ENCODE results near the gene PHF2.
A peak's percentile ranks its signal among the peaks of the same experiment; 100 is the strongest.

The PHF2 gene

GRCh38 chr9:93710370-93710723 lies 134.0 kb downstream of the PHF2 start:
- no peaks in the 10 kb centered on the region for H3K9me3 ChIP-seq (ENCODE audit: control insufficient read depth, insufficient read depth, low read depth, low read length)
- no peaks in the 10 kb centered on the region for H3K36me3 ChIP-seq (ENCODE audit: control insufficient read depth in 2 of 2, insufficient read depth in 1 of 2, low read length in 2 of 2)
- ChIA-PET CTCF (no interaction called here), POLR2A (no interaction called here)
- H3K4me3 ChIP-seq (ENCODE audit: low read depth, low read length) = no peak overlapping the region
- H3K27ac ChIP-seq (ENCODE audit: extremely low read depth, low read depth, low read length) = no peak overlapping the region
- no peaks in the 10 kb centered on the region for H3K4me1 ChIP-seq (ENCODE audit: control insufficient read depth, insufficient read depth, low read length)
- 0 out of 2 replicates have a peak, but pooled peaks have one; percentile 16 for TF ChIP-seq ZSCAN4 (tag by site-specific recombination; IDR thresholded peaks at IDR 0.05)
- no peak for TF ChIP-seq ZNF707 (tag by site-specific recombination; IDR thresholded peaks at IDR 0.05)
- no peak for TF ChIP-seq ZNF184 (tag by site-specific recombination; IDR thresholded peaks at IDR 0.05)
- no peak for TF ChIP-seq ZNF791 (tag by site-specific recombination; IDR thresholded peaks at IDR 0.05)

DNA sequence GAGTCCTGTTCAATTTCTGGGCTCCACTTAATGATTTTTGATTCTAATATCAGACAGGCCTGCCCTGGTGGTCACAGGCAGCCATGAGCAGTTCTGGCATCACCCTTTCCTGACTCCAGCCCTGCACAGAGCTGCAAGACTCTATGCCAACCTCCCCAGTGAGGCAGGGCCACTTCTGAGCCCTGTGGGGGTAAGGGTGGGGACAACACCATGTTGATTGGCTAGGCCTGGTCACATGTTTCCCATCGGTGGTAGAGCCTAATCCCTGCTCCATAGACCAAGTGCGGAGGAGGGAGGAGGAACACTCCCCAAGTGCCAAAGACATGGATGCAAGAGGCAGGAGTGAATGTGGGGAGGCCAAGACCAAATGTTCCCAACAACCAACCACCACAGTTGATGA lies 134.6 kb downstream of the PHF2 start:
- H3K4me3 ChIP-seq (ENCODE audit: low read depth, low read length) = no peak overlapping the region
- CTCF ChIA-PET = interaction anchor here (0.7 kb wide), 1 partner anchor 32 kb away, joined by 4 read pairs; no protein-coding TSS in a partner anchor
- POLR2A ChIA-PET = no interaction called here
- TF ChIP-seq ZNF654 (tag by site-specific recombination; IDR thresholded peaks at IDR 0.05; ENCODE audit: low read depth) (no peak), ZBTB8A (tag by site-specific recombination; IDR thresholded peaks at IDR 0.05) (no peak), GLI2 (tag by site-specific recombination; IDR thresholded peaks at IDR 0.05; ENCODE audit: borderline replicate concordance, low read depth) (no peak)
- H3K36me3 ChIP-seq (ENCODE audit: control insufficient read depth in 2 of 2, insufficient read depth in 1 of 2, low read length in 2 of 2) = no peaks in the 10 kb centered on the region
- H3K9me3 ChIP-seq (ENCODE audit: control insufficient read depth, insufficient read depth, low read depth, low read length) = no peaks in the 10 kb centered on the region
- no peaks in the 10 kb centered on the region for H3K4me1 ChIP-seq (ENCODE audit: control insufficient read depth, insufficient read depth, low read length)
- H3K27ac ChIP-seq (ENCODE audit: extremely low read depth, low read depth, low read length) = no peak overlapping the region

DNA sequence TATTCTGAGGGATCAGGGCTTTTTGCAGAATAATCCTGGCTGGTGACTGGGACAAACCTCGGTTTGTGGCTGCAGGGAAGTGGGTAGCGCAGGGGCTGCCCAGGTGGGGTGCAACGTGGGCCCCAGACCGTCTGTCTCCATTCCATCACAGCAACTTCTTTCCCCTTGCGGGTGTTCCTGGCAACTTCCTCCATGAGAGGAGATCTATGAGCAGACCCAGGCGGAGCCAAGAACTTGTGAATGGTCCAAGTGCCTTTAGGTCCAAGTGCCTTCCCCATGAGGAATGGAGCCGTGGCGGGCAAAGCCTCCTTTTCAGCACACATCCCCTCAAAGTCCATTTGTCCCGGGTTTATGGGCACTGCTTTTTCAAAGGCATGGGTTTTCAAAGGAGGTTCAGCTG lies 136.5 kb downstream of the PHF2 start:
- Histone ChIP-seq H3K4me3 (ENCODE audit: low read depth, low read length) (no peak overlapping the region), H3K9me3 (ENCODE audit: control insufficient read depth, insufficient read depth, low read depth, low read length) (no peaks in the 10 kb centered on the region), H3K36me3 (ENCODE audit: control insufficient read depth in 2 of 2, insufficient read depth in 1 of 2, low read length in 2 of 2) (no peaks in the 10 kb centered on the region), H3K4me1 (ENCODE audit: control insufficient read depth, insufficient read depth, low read length) (no peaks in the 10 kb centered on the region), H3K27ac (ENCODE audit: extremely low read depth, low read depth, low read length) (no peak overlapping the region)
- ChIA-PET POLR2A (no interaction called here), CTCF (interaction anchor here (1.2 kb wide), 1 partner anchor 289 kb away, joined by 6 read pairs; no protein-coding TSS in a partner anchor)
- TF ChIP-seq KLF16 (tag by site-specific recombination; IDR thresholded peaks at IDR 0.05) = no peak
- no peak for TF ChIP-seq ZNF624 (tag by site-specific recombination; IDR thresholded peaks at IDR 0.05)
- TF ChIP-seq ZNF335 (tag by site-specific recombination; conservative IDR thresholded peaks at IDR 0.05) = no peak
- no peak for TF ChIP-seq ZNF350 (tag by site-specific recombination; IDR thresholded peaks at IDR 0.05)
- TF ChIP-seq ZFP69B (tag by site-specific recombination; IDR thresholded peaks at IDR 0.05) = no peak
- TF ChIP-seq ZNF211 (tag by site-specific recombination; IDR thresholded peaks at IDR 0.05; ENCODE audit: low read depth) = no peak
- no peak for TF ChIP-seq ZNF768 (tag by site-specific recombination; IDR thresholded peaks at IDR 0.05)
- no peak for TF ChIP-seq ZFP37 (tag by site-specific recombination; IDR thresholded peaks at IDR 0.05)

DNA sequence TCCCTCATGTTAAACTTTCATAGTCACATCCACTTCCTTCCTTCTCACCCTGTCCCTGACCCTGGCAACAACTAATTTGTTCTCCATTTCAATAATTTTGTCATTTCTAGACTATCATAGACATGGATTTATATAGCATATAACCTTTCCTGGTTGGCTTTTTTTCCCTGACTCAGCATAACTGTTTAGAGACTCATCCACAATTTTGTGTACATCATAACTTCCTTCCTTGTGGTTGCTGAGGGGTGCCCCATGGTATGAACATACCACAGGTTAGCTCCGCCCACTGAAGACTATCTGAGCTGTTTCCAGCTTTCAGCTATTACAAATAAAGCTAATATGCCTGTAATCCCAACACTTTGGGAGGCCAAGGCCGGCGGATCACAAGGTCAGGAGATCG lies 137.3 kb downstream of the PHF2 start:
- Histone ChIP-seq H3K4me1 (ENCODE audit: control insufficient read depth, insufficient read depth, low read length) (no peaks in the 10 kb centered on the region), H3K9me3 (ENCODE audit: control insufficient read depth, insufficient read depth, low read depth, low read length) (no peaks in the 10 kb centered on the region), H3K27ac (ENCODE audit: extremely low read depth, low read depth, low read length) (no peak overlapping the region), H3K36me3 (ENCODE audit: control insufficient read depth in 2 of 2, insufficient read depth in 1 of 2, low read length in 2 of 2) (no peaks in the 10 kb centered on the region), H3K4me3 (ENCODE audit: low read depth, low read length) (no peak overlapping the region)
- CTCF ChIA-PET = no interaction called here
- POLR2A ChIA-PET = no interaction called here
- no peak for TF ChIP-seq SETDB1 (IDR thresholded peaks at IDR 0.05; ENCODE audit: insufficient read length, low read length)
- no peak for TF ChIP-seq SP3 (tag by site-specific recombination; IDR thresholded peaks at IDR 0.05)
- TF ChIP-seq ZNF610 (tag by site-specific recombination; IDR thresholded peaks at IDR 0.05; ENCODE audit: borderline replicate concordance) = no peak
- TF ChIP-seq ZNF677 (tag by site-specific recombination; IDR thresholded peaks at IDR 0.05) = no peak
- TF ChIP-seq KLF1 (tag by site-specific recombination; IDR thresholded peaks at IDR 0.05) = no peak
- TF ChIP-seq, protein P1, sequence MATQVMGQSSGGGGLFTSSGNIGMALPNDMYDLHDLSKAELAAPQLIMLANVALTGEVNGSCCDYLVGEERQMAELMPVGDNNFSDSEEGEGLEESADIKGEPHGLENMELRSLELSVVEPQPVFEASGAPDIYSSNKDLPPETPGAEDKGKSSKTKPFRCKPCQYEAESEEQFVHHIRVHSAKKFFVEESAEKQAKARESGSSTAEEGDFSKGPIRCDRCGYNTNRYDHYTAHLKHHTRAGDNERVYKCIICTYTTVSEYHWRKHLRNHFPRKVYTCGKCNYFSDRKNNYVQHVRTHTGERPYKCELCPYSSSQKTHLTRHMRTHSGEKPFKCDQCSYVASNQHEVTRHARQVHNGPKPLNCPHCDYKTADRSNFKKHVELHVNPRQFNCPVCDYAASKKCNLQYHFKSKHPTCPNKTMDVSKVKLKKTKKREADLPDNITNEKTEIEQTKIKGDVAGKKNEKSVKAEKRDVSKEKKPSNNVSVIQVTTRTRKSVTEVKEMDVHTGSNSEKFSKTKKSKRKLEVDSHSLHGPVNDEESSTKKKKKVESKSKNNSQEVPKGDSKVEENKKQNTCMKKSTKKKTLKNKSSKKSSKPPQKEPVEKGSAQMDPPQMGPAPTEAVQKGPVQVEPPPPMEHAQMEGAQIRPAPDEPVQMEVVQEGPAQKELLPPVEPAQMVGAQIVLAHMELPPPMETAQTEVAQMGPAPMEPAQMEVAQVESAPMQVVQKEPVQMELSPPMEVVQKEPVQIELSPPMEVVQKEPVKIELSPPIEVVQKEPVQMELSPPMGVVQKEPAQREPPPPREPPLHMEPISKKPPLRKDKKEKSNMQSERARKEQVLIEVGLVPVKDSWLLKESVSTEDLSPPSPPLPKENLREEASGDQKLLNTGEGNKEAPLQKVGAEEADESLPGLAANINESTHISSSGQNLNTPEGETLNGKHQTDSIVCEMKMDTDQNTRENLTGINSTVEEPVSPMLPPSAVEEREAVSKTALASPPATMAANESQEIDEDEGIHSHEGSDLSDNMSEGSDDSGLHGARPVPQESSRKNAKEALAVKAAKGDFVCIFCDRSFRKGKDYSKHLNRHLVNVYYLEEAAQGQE (tag by site-specific recombination; IDR thresholded peaks at IDR 0.05) = no peak
- no peak for TF ChIP-seq ZNF76 (tag by site-specific recombination; IDR thresholded peaks at IDR 0.05; ENCODE audit: borderline replicate concordance, low read depth)
- TF ChIP-seq REPIN1 (tag by site-specific recombination; IDR thresholded peaks at IDR 0.05; ENCODE audit: low read depth) = no peak
- no peak for TF ChIP-seq SP2 (tag by site-specific recombination; IDR thresholded peaks at IDR 0.05)
- TF ChIP-seq ZNF398 (tag by site-specific recombination; IDR thresholded peaks at IDR 0.05) = no peak

Measured in HEK293 (cell line).